ENCODE data around the gene GPAT3. TPM values are rescaled to one million over a fixed set of nuclear protein-coding genes. Genes with fewer than 3 reads are reported as not detected.
"Not testable (repeated sequence)": the region's sequence is repeated elsewhere in the genome, so short reads cannot be mapped to it uniquely, and the experiment has no call there.

Gene GPAT3
- total and polyA plus RNA-seq, 9 donors, result 9.0 to 23.2 (median 14.9) TPM

GRCh38 chr4:83504503-83504902, 31.4 kb upstream of the GPAT3 start:
- Histone ChIP-seq H3K9me3 (no peaks in the 10 kb centered on the region), H3K4me3 (no peak overlapping the region), H3K36me3 (no peaks in the 10 kb centered on the region), H3K27me3 (no peaks in the 10 kb centered on the region), H3K27ac (no peak overlapping the region), H3K4me1 (ENCODE audit: insufficient read depth) (no peaks in the 10 kb centered on the region)
- TF ChIP-seq EP300 (IDR thresholded peaks at IDR 0.05), result no peak
- TF ChIP-seq CTCF (IDR thresholded peaks at IDR 0.05), result no peak
- no peak for TF ChIP-seq POLR2A (IDR thresholded peaks at IDR 0.05)
- intact Hi-C loops (cut with DNase I), result loop anchor here in 2 of 4 donors (10.0 kb wide), 1 partner anchor 130 kb away; no protein-coding TSS in a partner anchor
- DNase-seq, result no peak
- WGBS, 3 donors, result 55 to 69% (median 57%) methylated on average over 4 of the region's 4 CpGs

GRCh38 chr4:83504996-83505395, 30.9 kb upstream of the GPAT3 start:
- intact Hi-C loops (cut with DNase I), result loop anchor here in 2 of 4 donors (10.0 kb wide), 1 partner anchor 130 kb away; no protein-coding TSS in a partner anchor
- no peaks in the 10 kb centered on the region for H3K4me1 ChIP-seq (ENCODE audit: insufficient read depth)

GRCh38 chr4:83509156-83509585, 26.7 kb upstream of the GPAT3 start:
- peak in 2 of 5 donors; percentile 31 to 56 for DNase-seq
- H3K9me3 ChIP-seq; H3K27me3 ChIP-seq; H3K4me1 ChIP-seq (ENCODE audit: insufficient read depth); H3K27ac ChIP-seq; H3K4me3 ChIP-seq; H3K36me3 ChIP-seq: not testable (repeated sequence)
- 68 to 71% (median 71%) methylated on average over 3 of the region's 3 CpGs for WGBS, 3 donors
- intact Hi-C loops (cut with DNase I), result loop anchor here in 2 of 4 donors (10.0 kb wide), 1 partner anchor 126 kb away; no protein-coding TSS in a partner anchor
- TF ChIP-seq CTCF (IDR thresholded peaks at IDR 0.05), result peak in 2 of 3 donors; percentile 21 to 52

More at GRCh38 chr4:83504996-83505395, 30.9 kb upstream of the GPAT3 start:
- H3K9me3 ChIP-seq, result no peaks in the 10 kb centered on the region
- no peaks in the 10 kb centered on the region for H3K36me3 ChIP-seq
- H3K27ac ChIP-seq, result no peak overlapping the region
- H3K27me3 ChIP-seq, result no peaks in the 10 kb centered on the region
- H3K4me3 ChIP-seq, result no peak overlapping the region
- no peak for TF ChIP-seq CTCF (IDR thresholded peaks at IDR 0.05)
- TF ChIP-seq POLR2A (IDR thresholded peaks at IDR 0.05), result no peak
- no peak for TF ChIP-seq EP300 (IDR thresholded peaks at IDR 0.05)
- 92 to 95% (median 95%) methylated on average over 10 of the region's 10 CpGs for WGBS, 3 donors
- no peak for DNase-seq

- WGBS, 3 donors, result 71 to 91% (median 73%) methylated on average over 4 of the region's 4 CpGs
- intact Hi-C loops (cut with DNase I), result loop anchor here in 1 of 4 donors (10.0 kb wide), 1 partner anchor 124 kb away; no protein-coding TSS in a partner anchor
- H3K27me3 ChIP-seq, result no peaks in the 10 kb centered on the region
- no peaks in the 10 kb centered on the region for H3K9me3 ChIP-seq
- no peak for DNase-seq
- H3K4me1 ChIP-seq (ENCODE audit: insufficient read depth), result no peaks in the 10 kb centered on the region
- no peak for TF ChIP-seq POLR2A (IDR thresholded peaks at IDR 0.05)
- H3K27ac ChIP-seq, result no peak overlapping the region
- no peaks in the 10 kb centered on the region for H3K36me3 ChIP-seq
- no peak overlapping the region for H3K4me3 ChIP-seq
These were observed 25.5 kb upstream of the GPAT3 start for GRCh38 chr4:83510442-83510841.

GRCh38 chr4:83516042-83516772, 19.7 kb upstream of the GPAT3 start:
- Histone ChIP-seq H3K27me3 (no peaks in the 10 kb centered on the region), H3K27ac (no peak overlapping the region), H3K9me3 (no peaks in the 10 kb centered on the region), H3K36me3 (no peaks in the 10 kb centered on the region), H3K4me3 (no peak overlapping the region), H3K4me1 (ENCODE audit: insufficient read depth) (no peaks in the 10 kb centered on the region)
- intact Hi-C loops (cut with DNase I), result loop anchor here in 1 of 4 donors (10.0 kb wide), 1 partner anchor 119 kb away; no protein-coding TSS in a partner anchor
- no peak for DNase-seq
- WGBS, 3 donors, result 56 to 70% (median 62%) methylated on average over 3 of the region's 3 CpGs
- no peak for TF ChIP-seq EP300 (IDR thresholded peaks at IDR 0.05)
- no peak for TF ChIP-seq POLR2A (IDR thresholded peaks at IDR 0.05)
- TF ChIP-seq CTCF (IDR thresholded peaks at IDR 0.05), result no peak
